ENCODE results near the gene HUNK. TPM values are rescaled to one million over a fixed set of nuclear protein-coding genes. Genes with fewer than 3 reads are reported as not detected.

The HUNK gene
- total RNA-seq, 1 donor from 2014 or later = 2.0 TPM

GRCh38 chr21:32043458-32043857, 170.6 kb downstream of the HUNK start:
- no peaks in the 10 kb centered on the region for H3K36me3 ChIP-seq
- no peaks in the 10 kb centered on the region for H3K9me3 ChIP-seq
- intact Hi-C loops (cut with DNase I) = no loop called here
- no peaks in the 10 kb centered on the region for H3K4me1 ChIP-seq
- no peaks in the 10 kb centered on the region for H3K27me3 ChIP-seq
- H3K4me3 ChIP-seq = no peak overlapping the region
- H3K27ac ChIP-seq = no peak overlapping the region
- ATAC-seq = peak; percentile 25
- TF ChIP-seq CTCF (IDR thresholded peaks at IDR 0.05) = no peak
- DNase-seq = no peak

- no peaks in the 10 kb centered on the region for H3K36me3 ChIP-seq
- H3K9me3 ChIP-seq = no peaks in the 10 kb centered on the region
- no peaks in the 10 kb centered on the region for H3K4me1 ChIP-seq
- no peak overlapping the region for H3K27ac ChIP-seq
- ATAC-seq (peak; percentile 19), DNase-seq (no peak)
- H3K27me3 ChIP-seq = no peaks in the 10 kb centered on the region
- TF ChIP-seq CTCF (IDR thresholded peaks at IDR 0.05) = no peak
- intact Hi-C loops (cut with DNase I) = no loop called here
- H3K4me3 ChIP-seq = no peak overlapping the region
Measured at GRCh38 chr21:32044205-32045180, 171.7 kb downstream of the HUNK start.

- intact Hi-C loops (cut with DNase I) = no loop called here
- Histone ChIP-seq H3K27ac (no peak overlapping the region), H3K4me1 (no peaks in the 10 kb centered on the region), H3K36me3 (no peaks in the 10 kb centered on the region), H3K4me3 (no peak overlapping the region), H3K9me3 (no peaks in the 10 kb centered on the region), H3K27me3 (no peaks in the 10 kb centered on the region)
- ATAC-seq (no peak), DNase-seq (no peak)
- TF ChIP-seq CTCF (IDR thresholded peaks at IDR 0.05) = no peak
Measured at GRCh38 chr21:32046191-32046590, 173.4 kb downstream of the HUNK start.

GRCh38 chr21:32048353-32048752, 175.5 kb downstream of the HUNK start:
- no peak for DNase-seq
- intact Hi-C loops (cut with DNase I) = no loop called here

More at GRCh38 chr21:32048353-32048752, 175.5 kb downstream of the HUNK start:
- Histone ChIP-seq H3K36me3 (no peaks in the 10 kb centered on the region), H3K27me3 (no peaks in the 10 kb centered on the region), H3K4me3 (no peak overlapping the region), H3K27ac (no peak overlapping the region), H3K4me1 (no peaks in the 10 kb centered on the region), H3K9me3 (peaks cover 2% of the 10 kb centered on the region)
- ATAC-seq = no peak
- TF ChIP-seq CTCF (IDR thresholded peaks at IDR 0.05) = no peak

Other genes with a start within 250 kb of the HUNK start
- gene SOD1, start 213.3 kb upstream of the HUNK start, total RNA-seq = 154 TPM
- 32.7 TPM for gene SCAF4, start 140.9 kb upstream of the HUNK start, total RNA-seq